Measurements from ENCODE around the gene EHHADH.

- no peak for TF ChIP-seq CTCF (IDR thresholded peaks at IDR 0.05)
- TF ChIP-seq POLR2A (IDR thresholded peaks at IDR 0.05) = no peak
Measured at GRCh38 chr3:185150561-185150960, 103.3 kb downstream of the EHHADH start.

Measured in thyroid gland (tissue), 4 donors.